ENCODE measurements around the gene RRP1.

DNA sequence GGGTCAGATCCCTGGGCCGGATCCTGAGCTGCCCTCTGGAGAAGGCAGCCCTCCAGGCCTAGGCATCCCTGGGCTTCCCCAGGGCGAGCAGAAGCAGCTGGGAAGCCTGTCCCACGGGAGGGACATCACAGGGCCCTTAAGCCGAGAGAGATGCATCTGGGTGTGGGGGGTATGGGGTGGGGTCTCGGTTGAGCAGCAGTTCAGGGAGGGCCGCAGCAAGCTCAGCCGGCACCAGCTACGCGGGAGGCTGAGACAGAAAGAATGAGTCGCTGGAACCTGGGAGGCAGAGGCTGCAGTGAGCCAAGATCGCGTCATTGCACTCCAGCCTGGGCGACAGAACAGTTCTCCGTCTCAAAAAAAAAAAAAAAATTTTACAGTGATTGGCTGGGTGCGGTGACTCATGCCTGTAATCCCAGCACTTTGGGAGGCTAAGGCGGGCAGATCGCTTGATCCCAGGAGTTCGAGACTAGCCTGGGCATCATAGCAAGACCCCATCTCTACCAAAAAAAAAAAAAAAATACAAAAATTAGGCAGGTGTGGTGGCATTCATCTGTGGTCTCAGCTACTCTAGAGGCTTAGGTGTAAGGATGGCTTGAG, 37.7 kb downstream of the RRP1 start:
- TF ChIP-seq CTCF (IDR thresholded peaks at IDR 0.05) (no peak), POLR2A (IDR thresholded peaks at IDR 0.05) (no peak)

All from lower leg skin (tissue), 3 donors.